Neural cell (in vitro differentiated cells): ENCODE results near the gene CADM1.

ENCODE experiments used
- EP300 ChIP-seq: fragments of 450-650 bp; conservative IDR thresholded peaks from 2 replicates; pipeline ENCODE4 v1.6.1; 2014; ENCODE audit warnings: antibody characterized with exemption, mild to moderate bottlenecking, moderate library complexity; ENCODE audit not compliant: poor library complexity, severe bottlenecking
- EZH2 ChIP-seq: fragments of 200-600, 300-800 bp; shearing (Covaris generic), sonication (generic); IDR thresholded peaks from 2 replicates; pipeline ENCODE4 v1.6.1; 2014; ENCODE audit warnings: antibody characterized with exemption, low read length, borderline replicate concordance, mild to moderate bottlenecking; ENCODE audit not compliant: insufficient read depth, poor library complexity, severe bottlenecking
- TF ChIP-seq, protein P1 (sequence below): fragments of 450-650 bp; IDR thresholded peaks from 2 replicates; pipeline ENCODE4 v1.5.1; 2014; ENCODE audit warnings: antibody characterized with exemption, mild to moderate bottlenecking, moderate library complexity; ENCODE audit not compliant: poor library complexity, severe bottlenecking

- TF ChIP-seq, protein P1, sequence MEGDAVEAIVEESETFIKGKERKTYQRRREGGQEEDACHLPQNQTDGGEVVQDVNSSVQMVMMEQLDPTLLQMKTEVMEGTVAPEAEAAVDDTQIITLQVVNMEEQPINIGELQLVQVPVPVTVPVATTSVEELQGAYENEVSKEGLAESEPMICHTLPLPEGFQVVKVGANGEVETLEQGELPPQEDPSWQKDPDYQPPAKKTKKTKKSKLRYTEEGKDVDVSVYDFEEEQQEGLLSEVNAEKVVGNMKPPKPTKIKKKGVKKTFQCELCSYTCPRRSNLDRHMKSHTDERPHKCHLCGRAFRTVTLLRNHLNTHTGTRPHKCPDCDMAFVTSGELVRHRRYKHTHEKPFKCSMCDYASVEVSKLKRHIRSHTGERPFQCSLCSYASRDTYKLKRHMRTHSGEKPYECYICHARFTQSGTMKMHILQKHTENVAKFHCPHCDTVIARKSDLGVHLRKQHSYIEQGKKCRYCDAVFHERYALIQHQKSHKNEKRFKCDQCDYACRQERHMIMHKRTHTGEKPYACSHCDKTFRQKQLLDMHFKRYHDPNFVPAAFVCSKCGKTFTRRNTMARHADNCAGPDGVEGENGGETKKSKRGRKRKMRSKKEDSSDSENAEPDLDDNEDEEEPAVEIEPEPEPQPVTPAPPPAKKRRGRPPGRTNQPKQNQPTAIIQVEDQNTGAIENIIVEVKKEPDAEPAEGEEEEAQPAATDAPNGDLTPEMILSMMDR: no peak
- TF ChIP-seq EZH2 (no peak), EP300 (no peak)
Measured at GRCh38 chr11:115326526-115326925, 177.7 kb downstream of the CADM1 start.
